8988T (cell line): Measurements from ENCODE around the gene DDX56.
"Not testable (repeated sequence)": the region's sequence is repeated elsewhere in the genome, so short reads cannot be mapped to it uniquely, and the experiment has no call there.

Experiments
- DNase-seq: peaks from one replicate; pipeline ENCODE4 v3.0.0; 2011

Gene DDX56

GRCh38 chr7:44561962-44562621 lies 11.6 kb downstream of the DDX56 start:
- DNase-seq = no peak

GRCh38 chr7:44561481-44561880 lies 12.2 kb downstream of the DDX56 start:
- DNase-seq = no peak

- no peak for DNase-seq
These were observed 14.2 kb downstream of the DDX56 start for GRCh38 chr7:44559485-44559884.

GRCh38 chr7:44557485-44557884 lies 16.2 kb downstream of the DDX56 start:
- DNase-seq = no peak

- DNase-seq = no peak
These were observed 18.4 kb downstream of the DDX56 start for GRCh38 chr7:44555350-44555749.

- not testable (repeated sequence) for DNase-seq
These were observed 21.2 kb downstream of the DDX56 start for GRCh38 chr7:44552473-44553005.

- DNase-seq = no peak
These were observed 24.3 kb downstream of the DDX56 start for GRCh38 chr7:44549457-44549856.

- no peak for DNase-seq
These were observed 24.8 kb downstream of the DDX56 start for GRCh38 chr7:44548893-44549292.

GRCh38 chr7:44547536-44548231 lies 26.0 kb downstream of the DDX56 start:
- no peak for DNase-seq

- DNase-seq = no peak
These were observed 31.7 kb downstream of the DDX56 start for GRCh38 chr7:44541876-44542610.

- DNase-seq = no peak
These were observed 32.5 kb downstream of the DDX56 start, which contains the start of gene NPC1L1 for GRCh38 chr7:44541028-44541869. TSS of gene NPC1L1 (minus strand) at chr7:44541330. CDS start at chr7:44541259, 71 bp downstream.

GRCh38 chr7:44540592-44541027 lies 33.1 kb downstream of the DDX56 start:
- no peak for DNase-seq

GRCh38 chr7:44539669-44540506 lies 33.8 kb downstream of the DDX56 start:
- DNase-seq = no peak

- no peak for DNase-seq
These were observed 34.7 kb downstream of the DDX56 start for GRCh38 chr7:44538798-44539668.

- no peak for DNase-seq
These were observed 35.5 kb downstream of the DDX56 start for GRCh38 chr7:44538093-44538797.

- no peak for DNase-seq
These were observed 36.3 kb downstream of the DDX56 start for GRCh38 chr7:44537442-44537841.

- no peak for DNase-seq
These were observed 37.6 kb downstream of the DDX56 start for GRCh38 chr7:44536090-44536489.

- no peak for DNase-seq
These were observed 38.2 kb downstream of the DDX56 start for GRCh38 chr7:44535348-44536064.

GRCh38 chr7:44534501-44534900 lies 39.2 kb downstream of the DDX56 start:
- DNase-seq = peak; percentile 81
